HEK293 (cell line): Measurements from ENCODE around the gene NISCH.

Experiments
- CTCF ChIA-PET: fragments of 350-600 bp; formaldehyde crosslinking; extraction: SDS; loops from one replicate; lab custom pipeline; 2021; ENCODE audit warnings: antibody characterized with exemption; lab: Yijun Ruan, JAX
- POLR2A ChIA-PET: fragments of 300-600 bp; formaldehyde crosslinking; extraction: SDS; loops from one replicate; lab custom pipeline; 2020; ENCODE audit warnings: antibody characterized with exemption, inconsistent platforms; lab: Yijun Ruan, JAX
- H3K27ac ChIP-seq: fragments of 200-500 bp; sonication (Bioruptor generic); 2 replicates; pipeline ENCODE4 v1.5.1; 2014; ENCODE audit warnings: low read depth, low read length, control low read depth, inconsistent platforms; ENCODE audit errors: extremely low read depth
- H3K36me3 ChIP-seq, 2 experiments: fragments of 200-500 bp in 1 of 2; sonication (Bioruptor generic) in 1 of 2; 1 replicate in 1 of 2; 2 replicates in 1 of 2; pipeline ENCODE4 v1.5.1; 2014 to 2017; ENCODE audit warnings: inconsistent platforms in 2 of 2, low read length in 2 of 2; ENCODE audit not compliant: control insufficient read depth in 2 of 2, insufficient read depth in 1 of 2
- H3K4me1 ChIP-seq: fragments of 200-500 bp; sonication (Bioruptor generic); 2 replicates; pipeline ENCODE4 v1.5.1; 2014; ENCODE audit warnings: mild to moderate bottlenecking, low read length, inconsistent platforms; ENCODE audit not compliant: control insufficient read depth, insufficient read depth
- H3K4me3 ChIP-seq: 2 replicates; pipeline ENCODE4 v1.5.1; 2011; ENCODE audit warnings: low read depth, mild to moderate bottlenecking, control low read depth, low read length, moderate library complexity
- H3K9me3 ChIP-seq: fragments of 200-500 bp; sonication (Bioruptor generic); 2 replicates; pipeline ENCODE4 v1.5.1; 2014; ENCODE audit warnings: low read depth, low read length, inconsistent platforms; ENCODE audit not compliant: control insufficient read depth, insufficient read depth
- GLIS1 ChIP-seq: fragments of 450-650 bp; formaldehyde crosslinking; IDR thresholded peaks from 2 replicates; pipeline ENCODE4 v1.5.1; 2016; ENCODE audit warnings: missing biosample characterization, missing genetic modification characterization
- PRDM1 ChIP-seq: fragments of 450-650 bp; formaldehyde crosslinking; IDR thresholded peaks from 2 replicates; pipeline ENCODE4; 2016; ENCODE audit warnings: missing biosample characterization, missing genetic modification characterization
- PRDM10 ChIP-seq: fragments of 450-650 bp; formaldehyde crosslinking; IDR thresholded peaks from 2 replicates; pipeline ENCODE4 v1.5.1; 2016; ENCODE audit warnings: missing biosample characterization, missing genetic modification characterization
- SCRT1 ChIP-seq: fragments of 450-650 bp; formaldehyde crosslinking; IDR thresholded peaks from 2 replicates; pipeline ENCODE4 v1.5.1; 2016; ENCODE audit warnings: missing biosample characterization, missing genetic modification characterization, borderline replicate concordance
- SCRT2 ChIP-seq: fragments of 450-650 bp; formaldehyde crosslinking; IDR thresholded peaks from 2 replicates; pipeline ENCODE4 v1.5.1; 2016; ENCODE audit warnings: missing biosample characterization, missing genetic modification characterization
- ZBTB1 ChIP-seq: fragments of 450-650 bp; formaldehyde crosslinking; IDR thresholded peaks from 2 replicates; pipeline ENCODE4 v1.5.1; 2016; ENCODE audit warnings: missing biosample characterization, missing genetic modification characterization
- ZNF18 ChIP-seq: fragments of 450-650 bp; formaldehyde crosslinking; IDR thresholded peaks from 2 replicates; pipeline ENCODE4 v1.5.1; 2016; ENCODE audit warnings: missing biosample characterization, missing genetic modification characterization
- ZNF214 ChIP-seq: fragments of 450-650 bp; formaldehyde crosslinking; IDR thresholded peaks from 2 replicates; pipeline ENCODE4 v1.5.1; 2017; ENCODE audit warnings: missing biosample characterization, mild to moderate bottlenecking, missing genetic modification characterization, borderline replicate concordance
- ZNF311 ChIP-seq: fragments of 450-650 bp; formaldehyde crosslinking; IDR thresholded peaks from 2 replicates; pipeline ENCODE4 v1.5.1; 2017; ENCODE audit warnings: missing biosample characterization, missing genetic modification characterization, borderline replicate concordance
- ZNF621 ChIP-seq: fragments of 450-650 bp; formaldehyde crosslinking; IDR thresholded peaks from 2 replicates; pipeline ENCODE4 v1.5.1; 2017; ENCODE audit warnings: missing biosample characterization, missing genetic modification characterization
- ZNF776 ChIP-seq: fragments of 450-650 bp; formaldehyde crosslinking; IDR thresholded peaks from 2 replicates; pipeline ENCODE4 v1.5.0; 2017; ENCODE audit warnings: missing biosample characterization, missing genetic modification characterization, borderline replicate concordance
- TF ChIP-seq, protein P1 (sequence below): fragments of 450-650 bp; formaldehyde crosslinking; IDR thresholded peaks from 2 replicates; pipeline ENCODE4 v1.5.1; 2016; ENCODE audit warnings: missing biosample characterization, missing genetic modification characterization, borderline replicate concordance
- TF ChIP-seq, protein P2 (sequence below): fragments of 450-650 bp; formaldehyde crosslinking; IDR thresholded peaks from 2 replicates; pipeline ENCODE4 v1.5.1; 2016; ENCODE audit warnings: missing biosample characterization, missing genetic modification characterization

The NISCH gene

DNA sequence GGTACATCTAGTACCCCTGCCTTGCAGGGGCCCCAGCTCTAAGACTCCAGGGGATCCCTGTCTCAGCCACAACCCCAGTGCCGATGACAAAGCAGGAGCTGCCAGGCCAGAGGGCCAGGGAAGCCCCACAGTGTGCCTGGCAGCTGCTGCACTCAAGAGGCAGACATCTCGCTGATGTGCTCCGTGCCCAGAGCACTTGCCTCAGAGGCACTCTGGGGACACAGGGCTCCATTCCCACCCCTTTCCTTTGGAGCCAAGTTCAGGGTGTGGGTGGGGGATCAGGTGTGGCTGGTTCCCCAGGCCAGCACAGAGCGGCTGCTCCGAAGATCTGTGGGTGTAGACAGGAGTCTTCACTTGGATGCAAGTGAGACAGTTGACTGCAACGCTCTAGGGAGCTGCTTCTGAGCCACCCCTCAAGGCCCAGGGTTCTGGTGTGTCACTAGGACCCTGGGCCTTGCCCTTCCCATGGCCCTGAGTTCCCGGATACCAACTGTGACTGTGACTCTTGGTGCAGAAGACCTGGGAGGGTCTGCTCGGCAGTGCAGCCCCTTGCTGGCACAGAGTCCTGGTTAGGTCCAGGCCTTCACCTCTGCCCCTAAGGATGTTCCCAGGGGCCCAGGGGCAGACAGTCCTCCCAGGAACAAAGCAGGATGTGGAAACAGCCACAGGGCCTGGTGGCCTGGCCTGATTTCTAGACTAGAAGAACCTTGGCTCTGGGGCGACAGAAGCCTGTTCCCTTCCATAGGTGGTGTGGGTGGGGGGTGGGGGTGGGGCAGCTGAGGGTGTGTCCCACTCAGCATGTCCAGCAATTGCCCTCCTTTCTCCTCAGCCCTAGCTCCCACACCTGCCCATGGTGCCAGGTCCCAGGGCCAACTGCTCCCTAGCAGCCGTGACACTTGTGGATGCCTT is 75.8 kb downstream of the NISCH start:
- Histone ChIP-seq H3K9me3 (no peaks in the 10 kb centered on the region), H3K27ac (0 out of 2 replicates have a peak overlapping the region, but pooled peaks have one; percentile 19), H3K36me3 (peaks cover 0 to 57% of the 10 kb centered on the region in 2 experiments; a peak in 1 of 3 replicates), H3K4me1 (peaks cover 4% of the 10 kb centered on the region; the same call in 1 of the 2 replicates), H3K4me3 (no peak overlapping the region)
- CTCF ChIA-PET = no interaction called here
- 0 out of 2 replicates have a peak, but pooled peaks have one; percentile 13 for TF ChIP-seq GLIS1
- TF ChIP-seq ZNF776 (tag by site-specific recombination) = no peak
- no peak for TF ChIP-seq ZNF214 (tag by site-specific recombination)
- POLR2A ChIA-PET = no interaction called here

GRCh38 chr3:52531860-52532516 is 76.6 kb downstream of the NISCH start:
- H3K4me1 ChIP-seq = peaks cover 4% of the 10 kb centered on the region; the same call in 1 of the 2 replicates
- H3K9me3 ChIP-seq = no peaks in the 10 kb centered on the region
- ChIA-PET POLR2A (no interaction called here), CTCF (no interaction called here)
- no peak overlapping the region for H3K4me3 ChIP-seq
- TF ChIP-seq PRDM1 (tag by site-specific recombination) (no peak), ZNF621 (tag by site-specific recombination) (no peak), ZBTB1 (tag by site-specific recombination) (no peak), SCRT2 (peak; percentile 95), ZNF311 (tag by site-specific recombination) (no peak), SCRT1 (tag by site-specific recombination) (peak; percentile 59; the same call in 1 of the 2 replicates)
- TF ChIP-seq, protein P1, sequence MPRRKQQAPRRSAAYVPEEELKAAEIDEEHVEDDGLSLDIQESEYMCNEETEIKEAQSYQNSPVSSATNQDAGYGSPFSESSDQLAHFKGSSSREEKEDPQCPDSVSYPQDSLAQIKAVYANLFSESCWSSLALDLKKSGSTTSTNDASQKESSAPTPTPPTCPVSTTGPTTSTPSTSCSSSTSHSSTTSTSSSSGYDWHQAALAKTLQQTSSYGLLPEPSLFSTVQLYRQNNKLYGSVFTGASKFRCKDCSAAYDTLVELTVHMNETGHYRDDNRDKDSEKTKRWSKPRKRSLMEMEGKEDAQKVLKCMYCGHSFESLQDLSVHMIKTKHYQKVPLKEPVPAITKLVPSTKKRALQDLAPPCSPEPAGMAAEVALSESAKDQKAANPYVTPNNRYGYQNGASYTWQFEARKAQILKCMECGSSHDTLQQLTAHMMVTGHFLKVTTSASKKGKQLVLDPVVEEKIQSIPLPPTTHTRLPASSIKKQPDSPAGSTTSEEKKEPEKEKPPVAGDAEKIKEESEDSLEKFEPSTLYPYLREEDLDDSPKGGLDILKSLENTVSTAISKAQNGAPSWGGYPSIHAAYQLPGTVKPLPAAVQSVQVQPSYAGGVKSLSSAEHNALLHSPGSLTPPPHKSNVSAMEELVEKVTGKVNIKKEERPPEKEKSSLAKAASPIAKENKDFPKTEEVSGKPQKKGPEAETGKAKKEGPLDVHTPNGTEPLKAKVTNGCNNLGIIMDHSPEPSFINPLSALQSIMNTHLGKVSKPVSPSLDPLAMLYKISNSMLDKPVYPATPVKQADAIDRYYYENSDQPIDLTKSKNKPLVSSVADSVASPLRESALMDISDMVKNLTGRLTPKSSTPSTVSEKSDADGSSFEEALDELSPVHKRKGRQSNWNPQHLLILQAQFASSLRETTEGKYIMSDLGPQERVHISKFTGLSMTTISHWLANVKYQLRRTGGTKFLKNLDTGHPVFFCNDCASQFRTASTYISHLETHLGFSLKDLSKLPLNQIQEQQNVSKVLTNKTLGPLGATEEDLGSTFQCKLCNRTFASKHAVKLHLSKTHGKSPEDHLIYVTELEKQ (tag by site-specific recombination) = no peak
- peaks cover 0 to 49% of the 10 kb centered on the region in 2 experiments; a peak in 1 of 3 replicates for H3K36me3 ChIP-seq
- no peak overlapping the region; the same call in 1 of the 2 replicates for H3K27ac ChIP-seq

- peak overlapping the region; percentile 86; the same call in 1 of the 2 replicates for H3K27ac ChIP-seq
These were observed 77.1 kb downstream of the NISCH start for GRCh38 chr3:52532517-52532837.

More at GRCh38 chr3:52532517-52532837, 77.1 kb downstream of the NISCH start:
- H3K4me1 ChIP-seq = peaks cover 4% of the 10 kb centered on the region; the same call in 1 of the 2 replicates
- peaks cover 0 to 44% of the 10 kb centered on the region in 2 experiments; a peak in 1 of 3 replicates for H3K36me3 ChIP-seq
- H3K9me3 ChIP-seq = no peaks in the 10 kb centered on the region
- peak; percentile 76 for TF ChIP-seq PRDM10 (tag by site-specific recombination)
- TF ChIP-seq ZNF18 = no peak
- peak; percentile 89 for TF ChIP-seq GLIS1
- TF ChIP-seq, protein P2, sequence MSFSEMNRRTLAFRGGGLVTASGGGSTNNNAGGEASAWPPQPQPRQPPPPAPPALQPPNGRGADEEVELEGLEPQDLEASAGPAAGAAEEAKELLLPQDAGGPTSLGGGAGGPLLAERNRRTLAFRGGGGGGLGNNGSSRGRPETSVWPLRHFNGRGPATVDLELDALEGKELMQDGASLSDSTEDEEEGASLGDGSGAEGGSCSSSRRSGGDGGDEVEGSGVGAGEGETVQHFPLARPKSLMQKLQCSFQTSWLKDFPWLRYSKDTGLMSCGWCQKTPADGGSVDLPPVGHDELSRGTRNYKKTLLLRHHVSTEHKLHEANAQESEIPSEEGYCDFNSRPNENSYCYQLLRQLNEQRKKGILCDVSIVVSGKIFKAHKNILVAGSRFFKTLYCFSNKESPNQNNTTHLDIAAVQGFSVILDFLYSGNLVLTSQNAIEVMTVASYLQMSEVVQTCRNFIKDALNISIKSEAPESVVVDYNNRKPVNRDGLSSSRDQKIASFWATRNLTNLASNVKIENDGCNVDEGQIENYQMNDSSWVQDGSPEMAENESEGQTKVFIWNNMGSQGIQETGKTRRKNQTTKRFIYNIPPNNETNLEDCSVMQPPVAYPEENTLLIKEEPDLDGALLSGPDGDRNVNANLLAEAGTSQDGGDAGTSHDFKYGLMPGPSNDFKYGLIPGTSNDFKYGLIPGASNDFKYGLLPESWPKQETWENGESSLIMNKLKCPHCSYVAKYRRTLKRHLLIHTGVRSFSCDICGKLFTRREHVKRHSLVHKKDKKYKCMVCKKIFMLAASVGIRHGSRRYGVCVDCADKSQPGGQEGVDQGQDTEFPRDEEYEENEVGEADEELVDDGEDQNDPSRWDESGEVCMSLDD (tag by site-specific recombination) = 0 out of 2 replicates have a peak, but pooled peaks have one; percentile 8
- TF ChIP-seq, all 188 proteins: peak for 3
- ChIA-PET POLR2A (no interaction called here), CTCF (no interaction called here)
- peak overlapping the region; percentile 63 for H3K4me3 ChIP-seq
